GM19467 (cell line): ENCODE data around the gene GTF3C1.

Source experiments
- ATAC-seq: cut with Tn5 transposase; IDR thresholded peaks from one replicate; pipeline ENCODE4 v1.9.1; 2021; ENCODE audit warnings: mild to moderate bottlenecking, moderate library complexity; ENCODE audit not compliant: unreplicated experiment

Gene GTF3C1

GRCh38 chr16:27429330-27429871 lies 120.3 kb downstream of the GTF3C1 start:
- ATAC-seq, result no peak

- ATAC-seq, result no peak
Measured at GRCh38 chr16:27428026-27428785, 121.5 kb downstream of the GTF3C1 start.

GRCh38 chr16:27427538-27427937 lies 122.2 kb downstream of the GTF3C1 start:
- ATAC-seq, result no peak

- ATAC-seq, result peak; percentile 80
Measured at GRCh38 chr16:27426423-27427408, 123.0 kb downstream of the GTF3C1 start.

- ATAC-seq, result no peak
Measured at GRCh38 chr16:27425961-27426360, 123.8 kb downstream of the GTF3C1 start.

- no peak for ATAC-seq
Measured at GRCh38 chr16:27424772-27425498, 124.8 kb downstream of the GTF3C1 start.

- ATAC-seq, result no peak
Measured at GRCh38 chr16:27421961-27422740, 127.6 kb downstream of the GTF3C1 start.

GRCh38 chr16:27417047-27417671 lies 132.6 kb downstream of the GTF3C1 start:
- ATAC-seq, result no peak

- no peak for ATAC-seq
Measured at GRCh38 chr16:27414788-27415431, 134.8 kb downstream of the GTF3C1 start.

GRCh38 chr16:27413956-27414355 lies 135.8 kb downstream of the GTF3C1 start:
- ATAC-seq, result no peak

- no peak for ATAC-seq
Measured at GRCh38 chr16:27410761-27411160, 139.0 kb downstream of the GTF3C1 start.
